Psoas muscle (tissue), 8 donors: ENCODE measurements around the gene COL26A1. TPM values are rescaled to one million over a fixed set of nuclear protein-coding genes. Genes with fewer than 3 reads are reported as not detected.

Source experiments
- ATAC-seq, 4 donors: fragments of 200-7000 bp; cut with Tn5 transposase; one replicate each; pipeline ENCODE4 v1.9.1; 2020; ENCODE audit warnings: moderate library complexity in 3 of 4, mild to moderate bottlenecking in 2 of 4
- DNase-seq, 2 donors: peaks; one replicate each; pipeline ENCODE4 v3.0.0-alpha.2; 2020
- H3K27ac ChIP-seq: fragments of 200-600 bp; one replicate; pipeline ENCODE4 v1.8.0; 2022
- H3K27me3 ChIP-seq, 3 donors: fragments of 200-600 bp in 1 of 3; one replicate each; pipeline versions ENCODE4 v1.6.1 to v1.8.0; 2013 to 2022; ENCODE audit warnings: low read length in 2 of 3, mild to moderate bottlenecking in 2 of 3, moderate library complexity in 1 of 3; ENCODE audit not compliant: insufficient read depth in 3 of 3
- H3K36me3 ChIP-seq, 2 donors: fragments of 200-600 bp in 1 of 2; one replicate each; pipeline versions ENCODE4 v1.6.1 to v1.8.0; 2013 to 2022; ENCODE audit warnings: low read depth in 1 of 2, mild to moderate bottlenecking in 1 of 2, moderate library complexity in 1 of 2; ENCODE audit not compliant: insufficient read depth in 1 of 2
- H3K4me1 ChIP-seq: fragments of 200-600 bp; one replicate; pipeline ENCODE4 v1.8.0; 2022
- H3K4me3 ChIP-seq: fragments of 200-600 bp; one replicate; pipeline ENCODE4 v1.8.0; 2022; ENCODE audit warnings: mild to moderate bottlenecking
- H3K9me3 ChIP-seq: fragments of 200-600 bp; one replicate; pipeline ENCODE4 v1.8.0; 2022
- WGBS, 3 donors: extraction: QIAGEN DNeasy Blood & Tissue Kit; methylation state at CpG; one replicate each; pipeline versions ENCODE4 v1.1.6 to v1.1.7; 2013; 5-methylcytosine and 5-hydroxymethylcytosine counted together
- intact Hi-C, 2 donors: fragments of 100-400 bp; cut with DNase I; formaldehyde crosslinking; loops; one replicate each; pipeline versions ENCODE4 v1.11.0 to v1.14.2; 2022
- polyA plus RNA-seq, 3 donors: library from polyadenylated mRNA; stranded (reverse); fragments of 200-250 nt; gene quantifications; one replicate each; pipeline ENCODE4 v1.2.3, GENCODE V29; 2013
- total RNA-seq, 4 donors: library from RNA; stranded (reverse); fragmentation: NEBNext Ultra II Directional in 2 of 4; extraction: Animal tissue kit (Norgen Biotek cat#: 25700) in 2 of 4; gene quantifications; one replicate each; pipeline versions ENCODE4 v1.2.1 to v1.2.4, GENCODE V29; 2021 to 2023
- TF ChIP-seq, protein P1 (sequence below): fragments of 200-600 bp; IDR thresholded peaks from one replicate; pipeline ENCODE4 v1.8.0; 2022; ENCODE audit warnings: antibody characterized with exemption
- donor health status: healthy with polysubstance abuse.
- donor health status: DM: no; HTN: no; CAD: no; lungs with moderate emphysema.
- donor health status: Bipolar disorder and iron deficiency.
- donor health status: healthy.
- donor health status: DM: yes; HTN: yes; CAD: no.
- donor health status: DM: no; HTN: no; CAD: no.
- donor health status: DM: no; HTN: no; CAD: no.
- donor health status: DM: yes; HTN: yes; CAD: no.

Gene COL26A1
- total and polyA plus RNA-seq, 7 donors, result 0.03 TPM; not detected in 6

DNA sequence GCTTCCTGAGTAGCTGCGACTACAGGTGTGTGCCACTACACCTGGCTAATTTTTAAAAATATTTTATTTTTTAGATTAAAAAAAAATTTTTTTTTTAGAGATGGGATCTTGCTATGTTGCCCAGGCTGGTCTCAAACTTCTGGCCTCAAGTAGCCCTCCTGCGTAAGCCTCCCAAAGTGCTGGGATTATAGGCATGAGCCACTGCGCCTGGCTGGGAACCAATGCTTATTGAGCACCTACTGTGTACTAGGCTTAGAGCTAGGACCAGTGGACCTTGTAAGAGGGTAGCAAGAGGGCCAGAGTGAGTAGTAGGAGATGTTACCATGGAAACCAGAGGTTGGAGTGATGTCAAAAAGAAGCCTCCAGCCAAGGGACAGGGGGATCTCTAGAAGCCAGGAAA is 31.2 kb downstream of the COL26A1 start:
- intact Hi-C loops, result no loop called here
- no peaks in the 10 kb centered on the region for H3K9me3 ChIP-seq
- no peak overlapping the region for H3K4me3 ChIP-seq
- TF ChIP-seq, protein P1, sequence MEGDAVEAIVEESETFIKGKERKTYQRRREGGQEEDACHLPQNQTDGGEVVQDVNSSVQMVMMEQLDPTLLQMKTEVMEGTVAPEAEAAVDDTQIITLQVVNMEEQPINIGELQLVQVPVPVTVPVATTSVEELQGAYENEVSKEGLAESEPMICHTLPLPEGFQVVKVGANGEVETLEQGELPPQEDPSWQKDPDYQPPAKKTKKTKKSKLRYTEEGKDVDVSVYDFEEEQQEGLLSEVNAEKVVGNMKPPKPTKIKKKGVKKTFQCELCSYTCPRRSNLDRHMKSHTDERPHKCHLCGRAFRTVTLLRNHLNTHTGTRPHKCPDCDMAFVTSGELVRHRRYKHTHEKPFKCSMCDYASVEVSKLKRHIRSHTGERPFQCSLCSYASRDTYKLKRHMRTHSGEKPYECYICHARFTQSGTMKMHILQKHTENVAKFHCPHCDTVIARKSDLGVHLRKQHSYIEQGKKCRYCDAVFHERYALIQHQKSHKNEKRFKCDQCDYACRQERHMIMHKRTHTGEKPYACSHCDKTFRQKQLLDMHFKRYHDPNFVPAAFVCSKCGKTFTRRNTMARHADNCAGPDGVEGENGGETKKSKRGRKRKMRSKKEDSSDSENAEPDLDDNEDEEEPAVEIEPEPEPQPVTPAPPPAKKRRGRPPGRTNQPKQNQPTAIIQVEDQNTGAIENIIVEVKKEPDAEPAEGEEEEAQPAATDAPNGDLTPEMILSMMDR, result no peak
- no peaks in the 10 kb centered on the region for H3K4me1 ChIP-seq
- DNase-seq (no peak), ATAC-seq (no peak)
- peaks cover 0 to 33% (median 4%) of the 10 kb centered on the region in 3 donors for H3K27me3 ChIP-seq
- H3K36me3 ChIP-seq, result no peaks in the 10 kb centered on the region
- H3K27ac ChIP-seq, result no peak overlapping the region
- WGBS, 3 donors, result 85 to 93% (median 93%) methylated on average over 3 of the region's 3 CpGs

DNA sequence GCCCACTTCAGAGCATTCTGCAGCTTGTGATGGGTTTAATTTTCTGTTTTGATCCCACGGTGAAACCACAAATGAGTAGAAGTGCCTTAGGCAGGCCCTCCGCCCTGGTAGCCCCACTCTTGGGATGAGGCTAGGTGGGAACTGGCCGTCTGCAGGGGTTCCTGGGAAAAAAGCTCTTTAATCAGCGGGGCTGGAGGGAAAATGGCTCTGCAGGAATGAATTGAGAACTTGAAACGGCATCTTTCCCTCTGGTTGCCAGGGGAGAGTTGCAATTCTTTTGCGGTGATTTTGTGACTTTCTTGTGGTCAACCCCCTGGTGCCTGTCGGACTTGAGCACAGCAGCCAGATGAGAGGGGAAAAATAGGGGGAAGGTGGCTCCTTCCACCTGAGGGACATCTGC is 32.7 kb downstream of the COL26A1 start:
- no peaks in the 10 kb centered on the region for H3K4me1 ChIP-seq
- no peaks in the 10 kb centered on the region for H3K9me3 ChIP-seq
- H3K27me3 ChIP-seq, result peaks cover 0 to 37% (median 4%) of the 10 kb centered on the region in 3 donors
- ATAC-seq (no peak), DNase-seq (no peak)
- H3K4me3 ChIP-seq, result no peak overlapping the region
- WGBS, 3 donors, result 62 to 81% (median 67%) methylated on average over 7 of the region's 7 CpGs
- TF ChIP-seq, protein P1, result no peak
- no peak overlapping the region for H3K27ac ChIP-seq
- no peaks in the 10 kb centered on the region for H3K36me3 ChIP-seq
- intact Hi-C loops, result no loop called here

DNA sequence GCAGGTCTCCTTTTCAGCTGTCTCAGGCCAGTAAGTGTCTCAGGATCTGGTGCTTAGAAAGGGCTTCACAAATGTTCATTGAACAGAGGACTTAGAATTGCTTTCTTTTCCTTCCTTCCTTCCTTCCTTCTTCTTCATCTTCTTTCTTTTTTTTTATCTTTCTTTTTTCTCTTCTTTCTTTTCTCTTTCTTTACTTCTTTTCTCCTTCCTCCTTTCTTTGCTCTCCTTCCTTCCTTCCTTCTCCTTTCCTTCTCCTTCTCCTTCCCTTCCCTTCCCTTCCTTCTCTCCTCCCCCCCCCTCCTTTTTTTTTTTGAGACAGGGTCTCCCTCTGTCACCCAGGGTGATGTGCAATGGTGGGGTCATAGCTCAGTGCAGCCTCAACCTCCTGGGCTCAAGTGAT is 34.6 kb downstream of the COL26A1 start:
- intact Hi-C loops, result no loop called here
- Histone ChIP-seq H3K27ac (no peak overlapping the region), H3K36me3 (no peaks in the 10 kb centered on the region), H3K4me1 (no peaks in the 10 kb centered on the region), H3K4me3 (no peak overlapping the region), H3K9me3 (no peaks in the 10 kb centered on the region), H3K27me3 (peaks cover 0 to 34% (median 9%) of the 10 kb centered on the region in 3 donors)
- TF ChIP-seq, protein P1, result no peak
- no peak for ATAC-seq
- DNase-seq, result no peak

DNA sequence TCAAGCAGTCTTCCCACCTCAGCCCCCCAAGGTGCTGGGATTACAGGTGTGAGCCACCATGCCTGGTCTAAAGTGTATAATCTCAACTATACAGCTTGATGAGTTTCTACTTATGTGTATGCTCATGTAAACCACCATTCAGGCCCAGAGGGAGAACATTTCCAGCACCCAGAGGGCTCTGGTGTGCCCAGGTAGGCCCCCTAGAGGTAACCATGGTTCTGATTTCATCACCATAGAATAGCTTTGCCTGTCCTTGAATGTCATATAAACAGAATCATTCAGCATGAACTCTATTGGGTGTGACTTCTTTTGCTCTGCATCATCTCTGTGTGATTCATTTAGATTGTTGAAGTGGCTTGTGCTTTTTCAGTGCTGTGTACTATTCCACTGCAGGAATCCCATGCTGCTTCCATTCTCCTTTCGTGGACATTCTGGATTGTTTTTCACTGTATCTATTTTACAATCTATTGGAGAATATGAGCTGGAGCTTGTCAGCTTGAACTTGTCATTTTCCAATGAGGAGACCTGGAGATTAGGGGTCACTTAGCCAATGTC is 35.2 kb downstream of the COL26A1 start:
- no peak for DNase-seq
- intact Hi-C loops, result no loop called here
- WGBS, 3 donors, result 68 to 89% (median 82%) methylated on average over 1 of the region's 1 CpG
- Histone ChIP-seq H3K36me3 (no peaks in the 10 kb centered on the region), H3K27ac (no peak overlapping the region), H3K27me3 (peaks cover 0 to 34% (median 9%) of the 10 kb centered on the region in 3 donors), H3K4me3 (no peak overlapping the region), H3K4me1 (no peaks in the 10 kb centered on the region), H3K9me3 (no peaks in the 10 kb centered on the region)
- TF ChIP-seq, protein P1, result no peak
- no peak for ATAC-seq
